IPS-NIHi7 (cell line): ENCODE data around the gene HNRNPH1.
"Not testable (repeated sequence)": the region's sequence is repeated elsewhere in the genome, so short reads cannot be mapped to it uniquely, and the experiment has no call there.

Source experiments
- DNase-seq: peaks from one replicate; pipeline ENCODE4 v3.0.0; 2012; ENCODE audit warnings: mixed read lengths; ENCODE audit errors: extremely low spot score

HNRNPH1 gene, protein sequence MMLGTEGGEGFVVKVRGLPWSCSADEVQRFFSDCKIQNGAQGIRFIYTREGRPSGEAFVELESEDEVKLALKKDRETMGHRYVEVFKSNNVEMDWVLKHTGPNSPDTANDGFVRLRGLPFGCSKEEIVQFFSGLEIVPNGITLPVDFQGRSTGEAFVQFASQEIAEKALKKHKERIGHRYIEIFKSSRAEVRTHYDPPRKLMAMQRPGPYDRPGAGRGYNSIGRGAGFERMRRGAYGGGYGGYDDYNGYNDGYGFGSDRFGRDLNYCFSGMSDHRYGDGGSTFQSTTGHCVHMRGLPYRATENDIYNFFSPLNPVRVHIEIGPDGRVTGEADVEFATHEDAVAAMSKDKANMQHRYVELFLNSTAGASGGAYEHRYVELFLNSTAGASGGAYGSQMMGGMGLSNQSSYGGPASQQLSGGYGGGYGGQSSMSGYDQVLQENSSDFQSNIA

GRCh38 chr5:179623003-179623905 is at the start of gene HNRNPH1:
TSS of gene HNRNPH1 (minus strand) at chr5:179623671. CDS start at chr5:179623133, 538 bp downstream.
- peak; percentile 98 for DNase-seq

DNA sequence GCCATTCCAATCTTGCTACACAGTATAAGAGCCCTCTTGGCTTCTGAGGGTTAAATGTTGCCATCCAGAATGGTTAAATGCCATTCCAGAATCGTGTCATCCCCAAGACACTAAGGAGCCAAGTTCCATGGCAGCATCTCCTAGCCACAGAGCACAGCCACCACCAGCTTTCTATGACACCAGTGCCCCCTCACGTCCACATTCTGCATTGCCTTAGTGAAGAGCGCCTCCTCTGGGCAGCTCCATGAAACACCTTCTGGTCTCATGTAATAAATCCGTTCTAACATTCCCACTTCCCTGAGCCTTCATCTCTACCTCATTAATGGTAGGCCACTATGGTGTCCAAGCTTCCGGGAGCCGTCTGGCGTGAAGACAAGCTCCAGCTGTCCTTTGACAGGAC is 44.9 kb upstream of the HNRNPH1 start:
- peak; percentile 88 for DNase-seq

DNA sequence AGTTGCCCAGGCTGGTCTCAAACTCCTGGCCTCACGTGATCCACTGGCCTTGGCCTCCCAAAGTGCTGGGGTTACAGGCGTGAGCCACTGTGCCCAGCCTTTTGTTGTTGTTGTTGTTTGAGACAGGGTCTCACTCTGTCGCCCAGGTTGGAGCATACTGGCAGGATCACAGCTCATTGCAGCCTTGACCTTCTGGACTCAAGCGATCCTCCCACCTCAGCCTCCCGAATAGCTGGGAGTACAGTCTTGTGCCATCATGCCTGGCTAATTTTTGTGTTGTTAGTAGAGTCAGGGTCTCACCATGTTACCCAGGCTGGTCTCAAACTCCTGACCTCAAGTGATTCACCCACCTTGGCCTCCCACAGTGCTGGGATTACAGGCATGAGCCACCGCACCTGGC is 38.2 kb upstream of the HNRNPH1 start:
- not testable (repeated sequence) for DNase-seq

- not testable (repeated sequence) for DNase-seq
These were observed 34.8 kb upstream of the HNRNPH1 start for GRCh38 chr5:179658179-179658856.

GRCh38 chr5:179657302-179658178 is 34.1 kb upstream of the HNRNPH1 start:
- not testable (repeated sequence) for DNase-seq

- DNase-seq: not testable (repeated sequence)
These were observed 29.7 kb upstream of the HNRNPH1 start for GRCh38 chr5:179653135-179653534.

DNA sequence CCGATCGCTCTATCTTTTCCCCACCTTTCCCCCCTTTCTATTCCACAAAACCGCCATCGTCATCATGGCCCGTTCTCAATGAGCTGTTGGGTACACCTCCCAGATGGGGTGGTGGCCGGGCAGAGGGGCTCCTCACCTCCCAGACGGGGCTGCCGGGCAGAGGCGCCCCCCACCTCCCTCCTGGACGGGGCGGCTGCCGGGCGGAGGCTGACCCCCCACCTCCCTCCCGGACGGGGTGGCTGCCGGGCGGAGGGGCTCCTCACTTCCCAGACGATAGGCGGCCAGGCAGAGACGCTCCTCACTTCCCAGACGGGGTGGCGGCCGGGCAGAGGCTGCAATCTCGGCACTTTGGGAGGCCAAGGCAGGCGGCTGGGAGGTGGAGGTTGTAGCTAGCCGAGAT is 26.8 kb upstream of the HNRNPH1 start:
- DNase-seq: not testable (repeated sequence)

GRCh38 chr5:179649166-179649703 is 25.8 kb upstream of the HNRNPH1 start:
- not testable (repeated sequence) for DNase-seq

- no peak for DNase-seq
These were observed 24.9 kb upstream of the HNRNPH1 start for GRCh38 chr5:179648410-179648809.

DNA sequence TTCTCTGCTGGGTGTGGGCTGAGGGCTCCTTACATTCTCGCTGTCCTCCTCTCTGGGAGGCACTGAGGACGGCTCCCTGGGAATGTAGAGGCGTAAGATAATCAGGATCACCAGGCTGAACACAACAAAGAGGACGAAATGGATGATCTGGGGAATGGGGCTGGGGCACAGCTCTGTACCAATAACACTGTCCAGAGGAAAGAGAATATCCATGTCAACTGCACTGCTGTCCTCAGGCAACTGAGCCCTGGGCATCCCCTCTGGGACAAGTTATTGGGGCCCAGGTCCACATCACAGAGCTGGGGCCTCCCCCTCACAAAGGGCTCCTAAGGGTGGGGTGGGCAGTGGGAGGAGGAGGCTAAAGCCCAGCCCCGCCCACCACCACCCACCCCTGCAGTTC is 21.3 kb upstream of the HNRNPH1 start:
- not testable (repeated sequence) for DNase-seq

- DNase-seq: not testable (repeated sequence)
These were observed 19.9 kb upstream of the HNRNPH1 start for GRCh38 chr5:179643141-179643920.

DNA sequence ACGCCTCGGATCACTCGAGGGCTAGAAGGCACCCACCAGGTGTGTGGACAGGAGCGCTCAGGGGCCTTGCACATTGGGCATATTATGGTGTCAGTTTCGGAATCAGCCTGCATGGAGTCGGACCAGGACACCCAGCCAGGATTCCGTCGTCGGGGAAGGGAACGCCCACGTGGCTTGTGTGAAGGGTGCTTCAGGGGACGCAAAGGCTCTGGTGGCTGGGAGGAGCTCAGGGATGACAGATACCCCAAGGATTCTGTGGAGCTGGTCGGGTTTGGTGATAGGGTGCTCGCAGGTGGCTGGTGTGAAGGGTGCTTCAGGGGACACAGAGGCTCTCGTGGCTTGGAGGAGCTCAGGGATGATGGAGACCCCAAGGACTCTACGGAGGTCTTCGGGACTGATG is 19.2 kb upstream of the HNRNPH1 start:
- DNase-seq: not testable (repeated sequence)

- not testable (repeated sequence) for DNase-seq
These were observed 18.3 kb upstream of the HNRNPH1 start for GRCh38 chr5:179641745-179642144.

DNA sequence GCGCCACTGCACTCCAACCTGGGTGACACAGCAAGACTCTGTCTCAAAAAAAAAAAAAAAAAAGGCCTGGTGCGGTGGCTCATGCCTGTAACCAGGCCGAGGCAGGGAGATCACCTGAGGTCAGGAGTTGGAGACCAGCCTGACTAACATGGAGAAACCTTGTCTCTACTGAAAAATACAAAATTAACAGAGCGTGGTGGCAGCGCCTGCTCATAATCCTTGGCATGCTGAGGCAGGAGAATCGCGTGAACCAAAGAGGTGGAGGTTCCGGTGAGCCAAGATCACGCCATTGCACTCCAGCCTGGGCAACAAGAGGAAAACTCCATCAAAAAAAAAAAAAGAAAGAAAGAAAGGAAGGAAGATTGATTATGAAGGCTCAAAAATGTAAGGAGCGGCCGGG is 15.8 kb upstream of the HNRNPH1 start:
- not testable (repeated sequence) for DNase-seq

DNA sequence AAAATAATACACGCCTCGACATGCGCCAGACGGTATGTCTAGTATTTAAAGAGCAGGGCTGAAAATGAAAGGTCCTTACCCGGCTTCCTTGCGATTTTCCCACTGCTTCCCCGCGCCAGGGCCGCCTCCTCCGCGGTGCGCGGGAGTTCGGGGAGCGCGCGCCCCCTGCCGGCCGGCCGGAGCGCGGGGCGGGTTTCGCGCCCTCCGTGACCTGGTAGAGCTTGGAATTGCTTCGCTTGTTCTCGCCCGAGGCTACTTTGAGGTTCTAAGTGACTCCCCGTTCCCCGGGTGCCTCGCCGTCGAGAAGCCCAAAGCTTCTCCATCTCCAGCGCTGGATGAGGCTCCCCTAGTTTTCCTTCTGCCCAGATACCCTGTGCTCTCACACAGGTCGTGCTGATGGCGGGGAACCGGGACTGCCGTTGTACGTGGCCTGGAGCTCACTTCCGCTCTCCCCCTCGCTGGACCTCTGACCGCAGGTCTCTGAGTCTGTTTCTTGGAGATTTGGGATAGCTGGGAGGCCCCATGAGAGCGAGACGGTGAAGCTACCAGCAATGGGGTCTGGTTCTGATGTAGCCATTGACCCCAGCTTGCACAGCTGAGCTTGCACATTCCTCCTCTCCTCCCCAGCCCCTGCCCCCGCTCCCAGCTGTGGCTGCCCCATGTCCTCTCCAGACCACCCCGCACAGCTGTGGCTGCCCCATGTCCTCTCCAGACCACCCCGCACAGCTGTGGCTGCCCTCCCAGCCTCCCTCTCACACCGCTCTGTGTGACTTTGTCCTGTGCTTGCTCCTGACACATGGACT is 11.1 kb upstream of the HNRNPH1 start:
- not testable (repeated sequence) for DNase-seq

- not testable (repeated sequence) for DNase-seq
These were observed 10.3 kb upstream of the HNRNPH1 start for GRCh38 chr5:179633501-179634369.

GRCh38 chr5:179624841-179625271 is 1.4 kb upstream of the HNRNPH1 start:
- DNase-seq: peak; percentile 38
